Measurements from ENCODE around the gene PAFAH1B1.

DNA sequence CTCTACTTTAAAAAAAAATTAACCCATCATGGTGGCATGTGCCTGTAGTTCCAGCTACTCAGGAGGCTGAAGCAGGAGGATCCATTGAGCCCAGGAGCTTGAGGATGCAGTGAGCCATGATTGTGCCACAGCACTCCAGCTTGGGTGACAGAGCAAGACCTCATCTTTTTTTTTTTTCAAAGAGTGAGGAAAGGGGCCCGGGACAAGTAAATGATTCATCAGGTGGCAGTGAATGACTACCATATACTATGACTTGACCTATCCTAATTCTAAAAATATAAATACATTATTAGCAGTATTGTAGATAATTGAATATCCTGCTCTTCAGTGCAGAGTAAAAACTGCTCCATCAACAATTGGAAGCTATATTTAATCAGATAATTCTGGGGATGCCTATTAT, 62.8 kb downstream of the PAFAH1B1 start:
- TF ChIP-seq, protein P1, sequence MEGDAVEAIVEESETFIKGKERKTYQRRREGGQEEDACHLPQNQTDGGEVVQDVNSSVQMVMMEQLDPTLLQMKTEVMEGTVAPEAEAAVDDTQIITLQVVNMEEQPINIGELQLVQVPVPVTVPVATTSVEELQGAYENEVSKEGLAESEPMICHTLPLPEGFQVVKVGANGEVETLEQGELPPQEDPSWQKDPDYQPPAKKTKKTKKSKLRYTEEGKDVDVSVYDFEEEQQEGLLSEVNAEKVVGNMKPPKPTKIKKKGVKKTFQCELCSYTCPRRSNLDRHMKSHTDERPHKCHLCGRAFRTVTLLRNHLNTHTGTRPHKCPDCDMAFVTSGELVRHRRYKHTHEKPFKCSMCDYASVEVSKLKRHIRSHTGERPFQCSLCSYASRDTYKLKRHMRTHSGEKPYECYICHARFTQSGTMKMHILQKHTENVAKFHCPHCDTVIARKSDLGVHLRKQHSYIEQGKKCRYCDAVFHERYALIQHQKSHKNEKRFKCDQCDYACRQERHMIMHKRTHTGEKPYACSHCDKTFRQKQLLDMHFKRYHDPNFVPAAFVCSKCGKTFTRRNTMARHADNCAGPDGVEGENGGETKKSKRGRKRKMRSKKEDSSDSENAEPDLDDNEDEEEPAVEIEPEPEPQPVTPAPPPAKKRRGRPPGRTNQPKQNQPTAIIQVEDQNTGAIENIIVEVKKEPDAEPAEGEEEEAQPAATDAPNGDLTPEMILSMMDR (IDR thresholded peaks at IDR 0.05): no peak
- no peak for TF ChIP-seq EZH2 (IDR thresholded peaks at IDR 0.05; ENCODE audit: borderline replicate concordance, insufficient read depth, low read depth, low read length, poor library complexity, severe bottlenecking)

All from B cell (primary cell).